ENCODE data around the gene SNCG. TPM values are rescaled to one million over a fixed set of nuclear protein-coding genes. Genes with fewer than 3 reads are reported as not detected.
A peak's percentile ranks its signal among the peaks of the same experiment; 100 is the strongest.

SNCG gene
- total and polyA plus RNA-seq, 2 of the 8 experiments (the other 6 are each of a cell fraction or from before 2014, with no cell fraction given) = 4.4 to 12.2 TPM

- no peak for DNase-seq (ENCODE audit: low read depth in 1 of 2, low spot score in 2 of 2)
- H3K23ac ChIP-seq (ENCODE audit: insufficient read length) = no peak overlapping the region
- no peak overlapping the region for H3K4me3 ChIP-seq (ENCODE audit: extremely low read depth in 1 of 4, insufficient read depth in 2 of 4, low read depth in 3 of 4, low read length in 4 of 4)
- H2BK120ac ChIP-seq (replicated peaks; ENCODE audit: low read depth, low read length) = peak overlapping the region; percentile 55
- CTCF ChIA-PET (ENCODE audit: partially characterized antibody) = interaction anchor here (0.7 to 26.4 kb wide), 17 partner anchors 7 to 360 kb away, joined by 3 to 975 read pairs (median 7); partner anchors contain the start of genes ADIRF, MMRN2 and SNCG
- no peak overlapping the region; the same call in 1 of the 2 replicates for H2BK15ac ChIP-seq (ENCODE audit: low read length)
- H3K27ac ChIP-seq (ENCODE audit: low read depth, low read length) = no peak overlapping the region
- H3K4me1 ChIP-seq (replicated peaks in 1 of 4; ENCODE audit: control insufficient read depth in 3 of 4, insufficient read depth in 4 of 4, low read length in 3 of 4) = peaks cover 2 to 5% (median 3%) of the 10 kb centered on the region in 4 experiments; a peak in 6 of 7 replicates
- H4K20me1 ChIP-seq (replicated peaks in 1 of 2; ENCODE audit: control insufficient read depth in 1 of 2, insufficient read depth in 2 of 2, low read length in 2 of 2) = no peaks in the 10 kb centered on the region
- H3K9ac ChIP-seq (replicated peaks in 1 of 4; ENCODE audit: extremely low read depth in 1 of 4, low read depth in 3 of 4, low read length in 3 of 4) = no peak overlapping the region
- no peaks in the 10 kb centered on the region; a peak in 2 of 7 replicates for H3K27me3 ChIP-seq (replicated peaks in 1 of 4; ENCODE audit: control insufficient read depth in 3 of 4, extremely low read depth in 1 of 4, insufficient read depth in 3 of 4, low read length in 3 of 4)
- no peaks in the 10 kb centered on the region for H3K36me3 ChIP-seq (ENCODE audit: control insufficient read depth in 2 of 4, insufficient read depth in 4 of 4, low read length in 3 of 4)
- no peaks in the 10 kb centered on the region for H3K23me2 ChIP-seq (ENCODE audit: low read depth, low read length)
- H3K18ac ChIP-seq (ENCODE audit: extremely low read depth, low read length) = no peak overlapping the region
- H4K8ac ChIP-seq (ENCODE audit: extremely low read depth, insufficient read depth, low read length) = no peak overlapping the region
- H3K79me1 ChIP-seq (ENCODE audit: low read depth, low read length) = no peaks in the 10 kb centered on the region
- H4K5ac ChIP-seq (ENCODE audit: insufficient read length, low read depth, low read length) = no peak overlapping the region
- no peaks in the 10 kb centered on the region for H3K9me3 ChIP-seq (ENCODE audit: insufficient read depth in 2 of 2, low read depth in 1 of 2, low read length in 1 of 2)
- POLR2A ChIA-PET (ENCODE audit: partially characterized antibody) = interaction anchor here (1.3 to 2.8 kb wide), 5 partner anchors 11 to 26 kb away, joined by 4 to 38 read pairs (median 9); partner anchors contain the start of genes MMRN2 and SNCG
- 87% methylated on average over 3 of the region's 3 CpGs; no CpG with 5 or more reads in 1 of the 2 experiments for WGBS, 2 experiments (ENCODE audit: extremely low coverage in 1 of 2, insufficient coverage in 1 of 2, insufficient read length in 1 of 2, insufficient replicate concordance in 2 of 2, low coverage in 1 of 2, low lambda C conversion rate in 2 of 2, missing lambda C conversion rate in 1 of 2)
- H2AK5ac ChIP-seq (ENCODE audit: low read depth, low read length) = no peak overlapping the region
- peak overlapping the region; percentile 84; the same call in 1 of the 2 replicates for H2BK5ac ChIP-seq (ENCODE audit: low read depth, low read length)
- H4K91ac ChIP-seq (replicated peaks; ENCODE audit: insufficient read length, low read length) = peak overlapping the region; percentile 51
- H3K4me2 ChIP-seq (ENCODE audit: insufficient read depth in 1 of 2, low read depth in 2 of 2, low read length in 2 of 2) = no peak overlapping the region
- H2BK12ac ChIP-seq (ENCODE audit: low read depth, low read length) = peak overlapping the region; percentile 93; the same call in 1 of the 2 replicates
- peak overlapping the region; percentile 27 for H3K4ac ChIP-seq (replicated peaks; ENCODE audit: insufficient read length, low read depth, low read length)
- no peak overlapping the region for H3K56ac ChIP-seq (replicated peaks; ENCODE audit: insufficient read length, low read depth, low read length)
- no peak for FAIRE-seq
- H3K79me2 ChIP-seq (ENCODE audit: control insufficient read depth in 1 of 2, insufficient read depth in 2 of 2, low read length in 2 of 2) = no peaks in the 10 kb centered on the region
- H2BK20ac ChIP-seq (ENCODE audit: low read length) = peak overlapping the region; percentile 93; the same call in 1 of the 2 replicates
- H2AFZ ChIP-seq (ENCODE audit: low read length) = no peak overlapping the region
- H3K14ac ChIP-seq (ENCODE audit: insufficient read length) = no peak overlapping the region
- TF ChIP-seq CREB1 (IDR thresholded peaks at IDR 0.05) = no peak
- TF ChIP-seq E2F6 (IDR thresholded peaks at IDR 0.05) = no peak
- no peak for TF ChIP-seq NANOG (IDR thresholded peaks at IDR 0.05; ENCODE audit: insufficient read depth, low read depth, low read length, poor library complexity, severe bottlenecking)
- TF ChIP-seq MAFK (IDR thresholded peaks at IDR 0.05; ENCODE audit: low read depth, low read length) = no peak
- no peak for TF ChIP-seq JUN (IDR thresholded peaks at IDR 0.05; ENCODE audit: low read depth, low read length)
- no peak for TF ChIP-seq JUND (IDR thresholded peaks at IDR 0.05; ENCODE audit: low read length)
- TF ChIP-seq CTBP2 (IDR thresholded peaks at IDR 0.05; ENCODE audit: borderline replicate concordance, insufficient read depth, insufficient read length, low read length) = no peak
- TF ChIP-seq TAF7 (optimal IDR thresholded peaks at IDR 0.05; ENCODE audit: borderline replicate concordance, low read depth, low read length) = no peak
- no peak for TF ChIP-seq CTCF (IDR thresholded peaks at IDR 0.05; ENCODE audit: control extremely low read depth in 1 of 3, insufficient read depth in 1 of 3, low read depth in 1 of 3, low read length in 3 of 3)
- TF ChIP-seq YY1 (IDR thresholded peaks at IDR 0.05; ENCODE audit: low read depth, low read length) = no peak
Measured at GRCh38 chr10:86944907-86945306, 13.5 kb upstream of the SNCG start.

All from H1 (cell line).